Hematopoietic multipotent progenitor cell (in vitro differentiated cells): ENCODE measurements around the gene BCDIN3D. TPM values are rescaled to one million over a fixed set of nuclear protein-coding genes. Genes with fewer than 3 reads are reported as not detected.
"Not testable (repeated sequence)": the region's sequence is repeated elsewhere in the genome, so short reads cannot be mapped to it uniquely, and the experiment has no call there.

Experiments
- DNase-seq, 3 donors: peaks; one replicate each; pipeline ENCODE4 v3.0.0-alpha.2; 2011 to 2015; ENCODE audit warnings: low read depth in 2 of 3, low spot score in 2 of 3
- total RNA-seq: library from RNA; depleted of rRNA; stranded (reverse); fragments of >200 nt; gene quantifications from one replicate; pipeline ENCODE4 v1.2.3, GENCODE V29; 2012

Gene BCDIN3D
- total RNA-seq, 1 donor = 3.2 TPM

GRCh38 chr12:49863946-49864797 lies 21.3 kb upstream of the BCDIN3D start:
- no peak for DNase-seq

GRCh38 chr12:49860921-49861320 lies 18.0 kb upstream of the BCDIN3D start:
- DNase-seq = not testable (repeated sequence)

GRCh38 chr12:49855890-49856289 lies 13.0 kb upstream of the BCDIN3D start:
- DNase-seq = not testable (repeated sequence)

GRCh38 chr12:49854976-49855375 lies 12.1 kb upstream of the BCDIN3D start:
- no peak for DNase-seq

GRCh38 chr12:49853671-49854070 lies 10.8 kb upstream of the BCDIN3D start:
- DNase-seq = no peak

- no peak for DNase-seq
Observed at GRCh38 chr12:49847161-49847560, 4.3 kb upstream of the BCDIN3D start.

- DNase-seq = no peak
Observed at GRCh38 chr12:49846032-49846431, 3.1 kb upstream of the BCDIN3D start.

GRCh38 chr12:49843876-49844437 lies 1.1 kb upstream of the BCDIN3D start:
- no peak for DNase-seq

GRCh38 chr12:49843411-49843810 lies 505 bp upstream of the BCDIN3D start:
- DNase-seq = no peak

- peak in 2 of 3 donors; percentile 51 to 69 for DNase-seq
Observed at GRCh38 chr12:49838973-49839633, 3.8 kb downstream of the BCDIN3D start.

GRCh38 chr12:49832836-49833421 lies 10.0 kb downstream of the BCDIN3D start:
- DNase-seq = no peak

- no peak for DNase-seq
Observed at GRCh38 chr12:49831717-49832116, 11.2 kb downstream of the BCDIN3D start.

- peak; percentile 81 to 98 (median 98) for DNase-seq
Observed at GRCh38 chr12:49828133-49829091, 14.5 kb downstream of the BCDIN3D start, which contains the start of gene NCKAP5L. NCKAP5L (minus strand) TSS chr12:49828413; CDS start chr12:49804044, 24,369 bp downstream.

GRCh38 chr12:49827401-49828099 lies 15.4 kb downstream of the BCDIN3D start:
- DNase-seq = peak in 2 of 3 donors; percentile 41 to 53

- DNase-seq = no peak
Observed at GRCh38 chr12:49827051-49827400, 15.9 kb downstream of the BCDIN3D start.

GRCh38 chr12:49825971-49826421 lies 16.9 kb downstream of the BCDIN3D start:
- no peak for DNase-seq

GRCh38 chr12:49825360-49825970 lies 17.4 kb downstream of the BCDIN3D start:
- DNase-seq = peak in 2 of 3 donors; percentile 56 to 57

GRCh38 chr12:49824895-49825294 lies 18.0 kb downstream of the BCDIN3D start:
- peak in 2 of 3 donors; percentile 69 to 74 for DNase-seq

- DNase-seq = no peak
Observed at GRCh38 chr12:49824416-49824815, 18.5 kb downstream of the BCDIN3D start.
